ENCODE data around the gene ACO1. TPM values are rescaled to one million over a fixed set of nuclear protein-coding genes. Genes with fewer than 3 reads are reported as not detected.

The ACO1 gene
- total RNA-seq, 2 experiments from 2014 or later: 8.5 to 9.1 TPM

DNA sequence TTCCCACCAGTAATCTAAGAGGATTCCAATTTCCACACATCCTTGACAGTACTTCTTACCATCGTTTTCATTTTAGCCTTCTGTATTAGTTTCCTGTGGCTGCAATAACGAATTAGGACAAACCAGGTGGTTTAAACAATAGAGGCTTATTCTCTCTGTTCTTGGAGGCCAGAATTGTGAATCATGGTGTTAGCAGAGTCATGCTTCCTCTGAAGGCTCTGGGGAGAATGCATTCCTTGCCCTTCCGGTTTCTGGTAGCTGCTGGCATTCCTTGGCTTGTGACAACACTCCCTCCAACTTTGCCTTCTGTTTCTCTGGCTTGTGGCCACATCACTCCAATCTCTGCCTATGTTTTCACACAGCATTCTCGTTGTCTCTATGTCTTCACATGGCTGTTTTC lies 118.0 kb downstream of the ACO1 start:
- Mint-ChIP-seq H3K4me3 (no peak overlapping the region), H3K9me3 (no peaks in the 10 kb centered on the region), H3K36me3 (peaks cover 33% of the 10 kb centered on the region), H3K4me1 (peaks cover 15% of the 10 kb centered on the region), H3K27ac (peak overlapping the region; percentile 30), H3K27me3 (no peaks in the 10 kb centered on the region)
- no peak for DNase-seq
- ATAC-seq (ENCODE audit: low read depth): no peak
- POLR2A ChIA-PET: no interaction called here

DNA sequence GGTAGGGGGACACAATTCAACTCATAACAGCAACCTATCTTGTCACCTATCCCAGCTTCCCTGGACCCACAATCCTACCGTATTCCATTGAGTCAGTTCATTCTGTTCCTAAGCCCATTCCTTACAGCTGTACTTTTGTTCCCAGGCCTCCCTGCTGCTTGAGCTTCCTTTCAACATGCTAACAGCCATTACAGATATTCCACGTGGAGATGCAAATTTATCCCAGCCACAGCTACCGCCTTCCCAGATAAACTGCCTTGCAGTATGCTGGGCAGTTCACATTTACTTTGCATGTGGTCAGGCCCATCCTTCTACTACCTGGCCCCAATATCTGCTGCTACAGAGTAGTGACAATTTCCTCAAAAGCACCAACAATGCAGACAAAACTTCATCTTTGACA lies 118.6 kb downstream of the ACO1 start:
- no peaks in the 10 kb centered on the region for H3K9me3 Mint-ChIP-seq
- H3K4me1 Mint-ChIP-seq: peaks cover 13% of the 10 kb centered on the region
- no peak overlapping the region for H3K4me3 Mint-ChIP-seq
- no peaks in the 10 kb centered on the region for H3K27me3 Mint-ChIP-seq
- DNase-seq: no peak
- ATAC-seq (ENCODE audit: low read depth): no peak
- peak overlapping the region; percentile 45 for H3K27ac Mint-ChIP-seq
- POLR2A ChIA-PET: interaction anchor here (0.6 kb wide), 1 partner anchor 498 kb away, joined by 3 read pairs; no protein-coding TSS in a partner anchor
- H3K36me3 Mint-ChIP-seq: peaks cover 31% of the 10 kb centered on the region

Other genes with a start within 250 kb of the ACO1 start
- 10 to 100 TPM; 27.8 to 30.0 TPM for gene RIGI, start 141.6 kb downstream of the ACO1 start, total RNA-seq
- gene SMIM27, start 167.7 kb downstream of the ACO1 start, total RNA-seq: 10 to 100 TPM; 30.4 to 34.9 TPM
- 10 to 100 TPM; 17.2 to 18.1 TPM for gene TOPORS, start 167.9 kb downstream of the ACO1 start, total RNA-seq
- 10 to 100 TPM; 40.1 to 41.5 TPM for gene NDUFB6, start 188.5 kb downstream of the ACO1 start, total RNA-seq

Data from activated naive CD8-positive, alpha-beta T cell treated with anti-CD3 and anti-CD28 coated beads, Interleukin-2, amount 10 ng/mL, durations not matched to agents 7 days and 5 days (primary cell).